ENCODE results near the gene RNF213. TPM values are rescaled to one million over a fixed set of nuclear protein-coding genes. Genes with fewer than 3 reads are reported as not detected.

The RNF213 gene
- total and polyA plus RNA-seq, 4 donors: 67.0 to 198 (median 106) TPM

DNA sequence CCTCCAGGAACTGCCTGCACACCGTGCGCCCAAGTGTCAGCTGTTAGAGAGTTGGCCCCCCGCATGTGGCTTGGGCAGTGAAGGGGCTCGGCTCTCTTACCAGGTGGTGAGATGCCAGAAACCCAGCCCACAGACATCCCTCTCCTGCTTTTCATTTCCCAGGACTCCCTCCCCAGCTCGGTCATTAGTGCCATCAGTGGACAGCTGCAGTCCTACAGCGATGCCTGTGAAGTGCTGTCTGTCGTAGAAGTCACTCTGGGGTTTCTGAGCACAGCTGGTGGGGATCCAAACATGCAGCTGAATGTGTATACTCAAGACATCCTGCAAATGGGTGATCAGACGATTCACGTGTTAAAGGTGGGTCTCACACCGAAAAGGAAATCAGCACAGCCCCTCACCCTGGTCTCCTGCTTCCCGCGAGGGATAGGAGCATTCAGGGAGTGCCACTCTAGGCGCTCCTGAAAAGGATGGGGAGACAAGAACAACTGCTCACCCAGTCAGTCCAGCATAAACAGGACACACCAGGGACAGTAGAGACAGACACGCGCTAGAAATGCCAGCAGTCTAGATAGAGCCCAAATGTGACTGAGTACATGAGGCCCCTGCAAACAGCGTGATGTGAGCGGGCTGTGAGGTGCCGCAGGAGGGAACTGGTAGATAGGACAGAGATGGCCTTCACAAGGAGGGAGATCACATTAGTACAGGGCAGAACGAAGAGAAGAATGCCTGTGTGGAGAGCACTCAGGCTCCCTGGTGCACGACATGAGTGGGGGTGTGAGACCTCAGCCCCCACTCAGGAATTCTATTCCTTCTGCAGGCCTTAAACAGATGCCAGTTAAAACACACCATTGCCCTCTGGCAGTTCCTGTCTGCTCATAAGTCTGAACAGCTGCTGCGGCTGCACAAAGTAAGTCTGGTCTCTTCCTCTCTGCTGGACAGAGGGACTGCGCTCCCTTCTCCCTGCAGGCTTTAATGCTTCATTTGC is 128.7 kb downstream of the RNF213 start:
- 84 to 89% methylated on average over 22 of the region's 22 CpGs for WGBS, 2 donors
- peaks cover 16 to 65% (median 29%) of the 10 kb centered on the region in 4 donors for H3K36me3 ChIP-seq (ENCODE audit: control insufficient read depth in 4 of 4, insufficient read depth in 4 of 4, low read length in 4 of 4)
- ATAC-seq (ENCODE audit: insufficient read depth, low FRiP score): no peak

DNA sequence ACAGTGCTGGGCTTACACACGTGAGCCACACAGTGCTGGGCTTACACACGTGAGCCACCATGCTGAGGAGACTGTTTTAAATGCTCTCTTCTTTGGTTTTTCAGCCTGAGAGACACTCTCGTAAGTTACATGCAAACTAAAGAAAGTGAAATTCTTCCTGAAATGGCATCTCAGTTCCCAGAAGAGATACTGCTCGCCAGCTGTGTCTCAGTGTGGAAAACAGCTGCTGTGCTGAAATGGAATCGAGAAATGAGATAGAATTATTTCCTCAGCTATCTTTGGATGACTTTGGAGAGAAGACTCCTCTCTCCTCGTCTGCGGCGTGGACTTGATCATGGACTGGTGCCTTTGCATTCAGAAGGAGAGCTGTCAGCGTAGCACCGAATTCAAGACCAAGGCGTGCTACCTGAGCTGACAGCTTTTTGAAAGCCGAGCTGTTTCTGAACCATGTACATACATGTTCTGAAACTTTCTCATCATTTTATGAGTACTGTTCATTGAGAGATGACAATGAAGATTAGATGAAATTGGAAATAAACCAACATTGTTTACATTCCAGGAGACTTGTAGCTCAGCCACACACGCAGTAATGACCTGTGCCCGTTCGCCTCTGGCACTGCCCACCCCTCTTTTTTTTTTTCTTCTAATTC is 132.7 kb downstream of the RNF213 start:
- no peaks in the 10 kb centered on the region for H3K9me3 ChIP-seq (ENCODE audit: control insufficient read depth in 4 of 4, insufficient read depth in 3 of 4, low read length in 3 of 4)
- H3K9ac ChIP-seq (ENCODE audit: insufficient read depth in 1 of 2, low read length in 2 of 2): no peak overlapping the region
- no peak for ATAC-seq (ENCODE audit: insufficient read depth, low FRiP score)
- peaks cover 0 to 28% (median 7%) of the 10 kb centered on the region in 5 donors for H3K4me1 ChIP-seq (ENCODE audit: control insufficient read depth in 5 of 5, insufficient read depth in 5 of 5, low read length in 5 of 5)
- TF ChIP-seq, protein P1, sequence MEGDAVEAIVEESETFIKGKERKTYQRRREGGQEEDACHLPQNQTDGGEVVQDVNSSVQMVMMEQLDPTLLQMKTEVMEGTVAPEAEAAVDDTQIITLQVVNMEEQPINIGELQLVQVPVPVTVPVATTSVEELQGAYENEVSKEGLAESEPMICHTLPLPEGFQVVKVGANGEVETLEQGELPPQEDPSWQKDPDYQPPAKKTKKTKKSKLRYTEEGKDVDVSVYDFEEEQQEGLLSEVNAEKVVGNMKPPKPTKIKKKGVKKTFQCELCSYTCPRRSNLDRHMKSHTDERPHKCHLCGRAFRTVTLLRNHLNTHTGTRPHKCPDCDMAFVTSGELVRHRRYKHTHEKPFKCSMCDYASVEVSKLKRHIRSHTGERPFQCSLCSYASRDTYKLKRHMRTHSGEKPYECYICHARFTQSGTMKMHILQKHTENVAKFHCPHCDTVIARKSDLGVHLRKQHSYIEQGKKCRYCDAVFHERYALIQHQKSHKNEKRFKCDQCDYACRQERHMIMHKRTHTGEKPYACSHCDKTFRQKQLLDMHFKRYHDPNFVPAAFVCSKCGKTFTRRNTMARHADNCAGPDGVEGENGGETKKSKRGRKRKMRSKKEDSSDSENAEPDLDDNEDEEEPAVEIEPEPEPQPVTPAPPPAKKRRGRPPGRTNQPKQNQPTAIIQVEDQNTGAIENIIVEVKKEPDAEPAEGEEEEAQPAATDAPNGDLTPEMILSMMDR (IDR thresholded peaks at IDR 0.05; ENCODE audit: control extremely low read depth, extremely low read depth): no peak
- no peaks in the 10 kb centered on the region for H3K27me3 ChIP-seq (ENCODE audit: control insufficient read depth in 3 of 3, insufficient read depth in 3 of 3, low read length in 2 of 3)
- H3K4me3 ChIP-seq: no peak overlapping the region
- 77 to 82% methylated on average over 15 of the region's 15 CpGs for WGBS, 2 donors
- peak overlapping the region in 1 of 2 donors; percentile 49 for H3K27ac ChIP-seq (ENCODE audit: low read depth in 1 of 2, low read length in 1 of 2)
- peak in 2 of 3 donors; percentile 53 to 58 for DNase-seq
- H3K36me3 ChIP-seq (ENCODE audit: control insufficient read depth in 4 of 4, insufficient read depth in 4 of 4, low read length in 4 of 4): peaks cover 2 to 42% (median 15%) of the 10 kb centered on the region in 4 donors

More for the DNA sequence above, 128.7 kb downstream of the RNF213 start:
- TF ChIP-seq, protein P1 (IDR thresholded peaks at IDR 0.05; ENCODE audit: control extremely low read depth, extremely low read depth): no peak
- Histone ChIP-seq H3K27ac (ENCODE audit: low read depth in 1 of 2, low read length in 1 of 2) (no peak overlapping the region), H3K4me3 (no peak overlapping the region), H3K27me3 (ENCODE audit: control insufficient read depth in 3 of 3, insufficient read depth in 3 of 3, low read length in 2 of 3) (no peaks in the 10 kb centered on the region), H3K9me3 (ENCODE audit: control insufficient read depth in 4 of 4, insufficient read depth in 3 of 4, low read length in 3 of 4) (no peaks in the 10 kb centered on the region), H3K9ac (ENCODE audit: insufficient read depth in 1 of 2, low read length in 2 of 2) (no peak overlapping the region), H3K4me1 (ENCODE audit: control insufficient read depth in 5 of 5, insufficient read depth in 5 of 5, low read length in 5 of 5) (peaks cover 0 to 15% (median under 1%) of the 10 kb centered on the region in 5 donors)
- DNase-seq: peak in 1 of 3 donors; percentile 11

DNA sequence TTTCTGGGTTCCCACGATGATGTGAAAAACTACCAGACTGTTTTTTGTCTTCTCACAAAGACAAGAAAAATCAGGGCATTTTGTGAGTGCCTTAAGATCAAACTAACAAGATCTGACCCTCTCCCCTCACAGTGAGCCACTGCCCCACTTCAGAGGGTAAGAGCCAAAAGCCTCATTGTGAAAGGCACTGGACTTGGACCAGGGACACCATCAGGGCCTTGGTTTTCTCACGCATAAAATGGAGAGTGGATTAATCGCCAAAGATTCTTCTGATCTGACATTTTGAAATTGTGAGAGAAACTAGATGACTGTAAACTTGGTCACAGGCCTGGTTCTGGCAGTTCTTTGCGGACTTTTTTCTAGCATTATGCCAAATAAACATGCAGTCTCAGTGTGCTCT is 133.3 kb downstream of the RNF213 start:
- Histone ChIP-seq H3K27me3 (ENCODE audit: control insufficient read depth in 3 of 3, insufficient read depth in 3 of 3, low read length in 2 of 3) (no peaks in the 10 kb centered on the region), H3K4me1 (ENCODE audit: control insufficient read depth in 5 of 5, insufficient read depth in 5 of 5, low read length in 5 of 5) (peaks cover 0 to 28% (median 7%) of the 10 kb centered on the region in 5 donors), H3K27ac (ENCODE audit: low read depth in 1 of 2, low read length in 1 of 2) (no peak overlapping the region), H3K9ac (ENCODE audit: insufficient read depth in 1 of 2, low read length in 2 of 2) (no peak overlapping the region), H3K4me3 (no peak overlapping the region), H3K36me3 (ENCODE audit: control insufficient read depth in 4 of 4, insufficient read depth in 4 of 4, low read length in 4 of 4) (peaks cover 0 to 37% (median 11%) of the 10 kb centered on the region in 4 donors), H3K9me3 (ENCODE audit: control insufficient read depth in 4 of 4, insufficient read depth in 3 of 4, low read length in 3 of 4) (no peaks in the 10 kb centered on the region)
- WGBS, 2 donors: 81 to 84% methylated on average over 4 of the region's 4 CpGs
- TF ChIP-seq, protein P1 (IDR thresholded peaks at IDR 0.05; ENCODE audit: control extremely low read depth, extremely low read depth): no peak
- DNase-seq (peak in 2 of 3 donors; percentile 48 to 75), ATAC-seq (ENCODE audit: insufficient read depth, low FRiP score) (no peak)

Measured in lung (tissue), 12 donors.